H1 (cell line): ENCODE results near the gene B4GALT5. TPM values are rescaled to one million over a fixed set of nuclear protein-coding genes. Genes with fewer than 3 reads are reported as not detected.

ENCODE experiments used
- CTCF ChIA-PET: fragments of 300-600 bp; sonication (Branson Sonifier 250); formaldehyde crosslinking; loops from one replicate; lab custom pipeline; 2021; ENCODE audit not compliant: partially characterized antibody; lab: Charles Lee
- POLR2A ChIA-PET: fragments of 300-600 bp; sonication (Branson Sonifier 250); formaldehyde crosslinking; loops from one replicate; lab custom pipeline; 2021; ENCODE audit warnings: inconsistent platforms; ENCODE audit not compliant: partially characterized antibody; lab: Charles Lee
- DNase-seq, 2 experiments: peaks; one replicate each; pipeline versions ENCODE4 v3.0.0 to v3.0.0-alpha.2; 2010 to 2022; ENCODE audit warnings: low spot score in 2 of 2, low read depth in 1 of 2, mixed read lengths in 1 of 2
- FAIRE-seq: peaks from 2 replicates; lab custom pipeline; 2011; peaks lifted over from hg19 to GRCh38; lab: Jason Lieb, UNC
- H2AFZ ChIP-seq: 2 replicates; pipeline ENCODE4 v1.8.1; 2012; ENCODE audit warnings: low read length, inconsistent platforms
- H2AK5ac ChIP-seq: 2 replicates; pipeline ENCODE4 v1.6.1; 2013; ENCODE audit warnings: low read depth, low read length
- H2BK120ac ChIP-seq: replicated peaks from 2 replicates; pipeline ENCODE3; 2013; ENCODE audit warnings: low read depth, low read length, inconsistent platforms
- H2BK12ac ChIP-seq: 2 replicates; pipeline ENCODE4 v1.6.1; 2013; ENCODE audit warnings: low read depth, low read length
- H2BK15ac ChIP-seq: 2 replicates; pipeline ENCODE4 v1.6.1; 2013; ENCODE audit warnings: low read length
- H2BK20ac ChIP-seq: 2 replicates; pipeline ENCODE4 v1.6.1; 2013; ENCODE audit warnings: low read length
- H2BK5ac ChIP-seq: 2 replicates; pipeline ENCODE4 v1.6.1; 2013; ENCODE audit warnings: low read depth, low read length
- H3K14ac ChIP-seq: 2 replicates; pipeline ENCODE4 v1.6.1; 2013; ENCODE audit warnings: inconsistent platforms; ENCODE audit not compliant: insufficient read length
- H3K18ac ChIP-seq: 2 replicates; pipeline ENCODE4 v1.6.1; 2013; ENCODE audit warnings: low read length; ENCODE audit errors: extremely low read depth
- H3K23ac ChIP-seq: 2 replicates; pipeline ENCODE4 v1.6.1; 2013; ENCODE audit warnings: inconsistent platforms; ENCODE audit not compliant: insufficient read length
- H3K23me2 ChIP-seq: 2 replicates; pipeline ENCODE4 v1.6.1; 2013; ENCODE audit warnings: low read depth, low read length
- H3K27ac ChIP-seq: 2 replicates; pipeline ENCODE4 v1.6.1; 2011; ENCODE audit warnings: low read depth, low read length, inconsistent platforms
- H3K27me3 ChIP-seq, 4 experiments: replicated peaks in 1 of 4; 1 replicate in 1 of 4; 2 replicates in 3 of 4; pipeline versions ENCODE4 v1.6.1 to v1.8.1; 2011 to 2013; ENCODE audit warnings: low read length in 3 of 4, mild to moderate bottlenecking in 3 of 4, inconsistent platforms in 2 of 4, mixed read lengths in 2 of 4, moderate library complexity in 1 of 4; ENCODE audit not compliant: control insufficient read depth in 3 of 4, insufficient read depth in 3 of 4; ENCODE audit errors: extremely low read depth in 1 of 4
- H3K36me3 ChIP-seq, 4 experiments: 2 replicates each; pipeline versions ENCODE4 v1.6.1 to v1.8.1; 2011 to 2013; ENCODE audit warnings: mild to moderate bottlenecking in 4 of 4, low read length in 3 of 4, moderate library complexity in 2 of 4, control low read depth in 1 of 4, inconsistent platforms in 1 of 4; ENCODE audit not compliant: insufficient read depth in 4 of 4, control insufficient read depth in 2 of 4
- H3K4ac ChIP-seq: replicated peaks from 2 replicates; pipeline ENCODE3; 2013; ENCODE audit warnings: low read length, low read depth, mixed read lengths, inconsistent platforms; ENCODE audit not compliant: insufficient read length
- H3K4me1 ChIP-seq, 4 experiments: replicated peaks in 1 of 4; 1 replicate in 1 of 4; 2 replicates in 3 of 4; pipeline versions ENCODE4 v1.6.1 to v1.8.1; 2011 to 2013; ENCODE audit warnings: low read length in 3 of 4, inconsistent platforms in 2 of 4, mixed read lengths in 1 of 4; ENCODE audit not compliant: insufficient read depth in 4 of 4, control insufficient read depth in 3 of 4
- H3K4me2 ChIP-seq, 2 experiments: 2 replicates each; pipeline versions ENCODE4 v1.6.1 to v1.8.1; 2011 to 2013; ENCODE audit warnings: low read depth in 2 of 2, low read length in 2 of 2, control low read depth in 1 of 2, inconsistent platforms in 1 of 2, mild to moderate bottlenecking in 1 of 2; ENCODE audit not compliant: insufficient read depth in 1 of 2
- H3K4me3 ChIP-seq, 4 experiments: fragments of 200-600, 300-600 bp in 1 of 4; sonication (generic), shearing (Covaris generic), sonication (Bioruptor Twin) in 1 of 4; 2 replicates each; pipeline versions ENCODE4 v1.5.1 to v1.8.1; 2011 to 2016; ENCODE audit warnings: low read length in 4 of 4, low read depth in 3 of 4, control low read depth in 2 of 4, inconsistent platforms in 2 of 4, mild to moderate bottlenecking in 2 of 4, mixed read lengths in 1 of 4, moderate library complexity in 1 of 4; ENCODE audit not compliant: insufficient read depth in 2 of 4; ENCODE audit errors: extremely low read depth in 1 of 4
- H3K56ac ChIP-seq: replicated peaks from 2 replicates; pipeline ENCODE3; 2013; ENCODE audit warnings: low read depth, mild to moderate bottlenecking, mixed read lengths, low read length, inconsistent platforms; ENCODE audit not compliant: insufficient read length
- H3K79me1 ChIP-seq: 2 replicates; pipeline ENCODE4 v1.6.1; 2013; ENCODE audit warnings: low read depth, low read length, control low read depth
- H3K79me2 ChIP-seq, 2 experiments: 2 replicates each; pipeline versions ENCODE4 v1.6.1 to v1.8.1; 2012 to 2013; ENCODE audit warnings: low read length in 2 of 2, mild to moderate bottlenecking in 2 of 2, inconsistent platforms in 1 of 2; ENCODE audit not compliant: insufficient read depth in 2 of 2, control insufficient read depth in 1 of 2
- H3K9ac ChIP-seq, 4 experiments: replicated peaks in 1 of 4; 1 replicate in 1 of 4; 2 replicates in 3 of 4; pipeline versions ENCODE4 v1.6.1 to v1.8.1; 2011 to 2013; ENCODE audit warnings: low read depth in 3 of 4, low read length in 3 of 4, control low read depth in 2 of 4, mild to moderate bottlenecking in 2 of 4, moderate library complexity in 2 of 4, inconsistent platforms in 1 of 4; ENCODE audit errors: extremely low read depth in 1 of 4
- H3K9me3 ChIP-seq, 2 experiments: 2 replicates each; pipeline versions ENCODE4 v1.6.1 to v1.8.1; 2012 to 2013; ENCODE audit warnings: mild to moderate bottlenecking in 2 of 2, moderate library complexity in 2 of 2, control low read depth in 1 of 2, inconsistent platforms in 1 of 2, low read depth in 1 of 2, low read length in 1 of 2, mixed read lengths in 1 of 2; ENCODE audit not compliant: insufficient read depth in 2 of 2
- H4K20me1 ChIP-seq, 2 experiments: replicated peaks in 1 of 2; 2 replicates each; pipeline versions ENCODE3 to v1.8.1; 2011 to 2013; ENCODE audit warnings: inconsistent platforms in 2 of 2, low read length in 2 of 2, mild to moderate bottlenecking in 1 of 2; ENCODE audit not compliant: insufficient read depth in 2 of 2, control insufficient read depth in 1 of 2
- H4K5ac ChIP-seq: 2 replicates; pipeline ENCODE4 v1.6.1; 2013; ENCODE audit warnings: low read length, low read depth, mixed read lengths, inconsistent platforms; ENCODE audit not compliant: insufficient read length
- H4K8ac ChIP-seq: 2 replicates; pipeline ENCODE4 v1.8.0; 2013; ENCODE audit warnings: mild to moderate bottlenecking, moderate library complexity, low read length, inconsistent platforms; ENCODE audit not compliant: insufficient read depth; ENCODE audit errors: extremely low read depth
- H4K91ac ChIP-seq: replicated peaks from 2 replicates; pipeline ENCODE3; 2013; ENCODE audit warnings: low read length, mixed read lengths, inconsistent platforms; ENCODE audit not compliant: insufficient read length
- CHD1 ChIP-seq: IDR thresholded peaks from 2 replicates; pipeline ENCODE4 v1.6.1; 2012; ENCODE audit warnings: low read depth, low read length, improper control_type of control experiment
- EZH2 ChIP-seq: fragments of 200-600 bp; sonication (generic); IDR thresholded peaks from 2 replicates; pipeline ENCODE4 v1.7.1; 2012; ENCODE audit warnings: low read depth, mild to moderate bottlenecking, moderate library complexity, low read length, inconsistent platforms; ENCODE audit not compliant: severe bottlenecking
- GABPA ChIP-seq: IDR thresholded peaks from 2 replicates; pipeline ENCODE4 v1.6.1; 2011; ENCODE audit warnings: mild to moderate bottlenecking, low read length, moderate library complexity, borderline replicate concordance; ENCODE audit not compliant: insufficient read depth
- GTF2F1 ChIP-seq: IDR thresholded peaks from 2 replicates; pipeline ENCODE4 v1.6.1; 2012; ENCODE audit warnings: low read depth, low read length, improper control_type of control experiment, borderline replicate concordance
- HDAC2 ChIP-seq, 2 experiments: fragments of 300-600 bp in 1 of 2; sonication (generic) in 1 of 2; IDR thresholded peaks; 2 replicates each; pipeline ENCODE4 v1.6.1; 2011 to 2012; ENCODE audit warnings: low read depth in 2 of 2, low read length in 2 of 2, mild to moderate bottlenecking in 2 of 2, moderate library complexity in 2 of 2, borderline replicate concordance in 1 of 2, inconsistent platforms in 1 of 2
- HDAC6 ChIP-seq: IDR thresholded peaks from one replicate; pipeline ENCODE4 v1.7.1; 2012; ENCODE audit warnings: low read depth, mild to moderate bottlenecking, inconsistent platforms, low read length, moderate library complexity
- KDM5A ChIP-seq: fragments of 200-600 bp; IDR thresholded peaks from 2 replicates; pipeline ENCODE4 v1.7.1; 2012; ENCODE audit warnings: mild to moderate bottlenecking, low read length, inconsistent platforms, mixed read lengths
- RBBP5 ChIP-seq: IDR thresholded peaks from 2 replicates; pipeline ENCODE4 v1.7.1; 2012; ENCODE audit warnings: low read depth, mild to moderate bottlenecking, inconsistent platforms, low read length, moderate library complexity, borderline replicate concordance
- RFX5 ChIP-seq: IDR thresholded peaks from 2 replicates; pipeline ENCODE4 v1.6.1; 2011; ENCODE audit warnings: low read depth, low read length, improper control_type of control experiment, borderline replicate concordance
- SAP30 ChIP-seq: fragments of 300-600 bp; sonication (generic); IDR thresholded peaks from 2 replicates; pipeline ENCODE4 v1.7.1; 2012; ENCODE audit warnings: low read length, moderate library complexity, mild to moderate bottlenecking, inconsistent platforms; ENCODE audit not compliant: insufficient read depth, insufficient replicate concordance
- SP4 ChIP-seq: IDR thresholded peaks from 2 replicates; pipeline ENCODE4 v1.6.1; 2012; ENCODE audit warnings: low read length, inconsistent platforms
- USF2 ChIP-seq: IDR thresholded peaks from 2 replicates; pipeline ENCODE4 v1.6.1; 2011; ENCODE audit warnings: low read length, improper control_type of control experiment
- YY1 ChIP-seq: IDR thresholded peaks from 2 replicates; pipeline ENCODE4 v1.6.1; 2011; ENCODE audit warnings: low read depth, mild to moderate bottlenecking, low read length
- WGBS, 2 experiments: shearing (Covaris generic) in 1 of 2; methylation state at CpG; one replicate each; pipeline versions ENCODE4 v1.1.6 to v1.1.7; 2013 to 2015; ENCODE audit warnings: low lambda C conversion rate in 2 of 2, mixed read lengths in 2 of 2, inconsistent platforms in 1 of 2, low coverage in 1 of 2, missing lambda C conversion rate in 1 of 2; ENCODE audit not compliant: insufficient replicate concordance in 2 of 2, insufficient coverage in 1 of 2, insufficient read length in 1 of 2; ENCODE audit errors: extremely low coverage in 1 of 2, missing lambda C conversion rate in 1 of 2; 5-methylcytosine and 5-hydroxymethylcytosine counted together
- polyA plus RNA-seq, 7 experiments: library from polyadenylated mRNA; depleted of rRNA in 3 of 7; stranded (reverse) in 5 of 7; unstranded in 2 of 7; fragments of >200 nt in 5 of 7; fragments of 200-250 nt in 2 of 7; gene quantifications; 1 replicate in 5 of 7; 2 replicates in 1 of 7; 4 replicates in 1 of 7; pipeline versions ENCODE4 v1.2.1 to v1.2.3, GENCODE V29; 2011 to 2013; ENCODE audit warnings: missing spikeins in 2 of 7, mixed read lengths in 2 of 7
- total RNA-seq: library from RNA; stranded (reverse); fragmentation: NEBNext Ultra II Directional; extraction: Animal tissue kit (Norgen Biotek cat#: 25700); gene quantifications from 2 replicates; pipeline ENCODE4 v1.2.1, GENCODE V29; 2021

Gene B4GALT5
- total and polyA plus RNA-seq, 2 of the 8 experiments (the other 6 are each of a cell fraction or from before 2014, with no cell fraction given), result 46.5 to 75.4 TPM

- Histone ChIP-seq H3K56ac (no peak overlapping the region), H3K18ac (no peak overlapping the region), H4K91ac (no peak overlapping the region), H2BK5ac (no peak overlapping the region), H3K23me2 (no peaks in the 10 kb centered on the region; the same call in 1 of the 2 replicates), H2BK15ac (no peak overlapping the region), H4K8ac (no peak overlapping the region), H3K27me3 (no peaks in the 10 kb centered on the region; a peak in 1 of 7 replicates), H4K20me1 (no peaks in the 10 kb centered on the region), H3K36me3 (no peaks in the 10 kb centered on the region), H3K9ac (no peak overlapping the region), H3K4ac (no peak overlapping the region), H2BK12ac (no peak overlapping the region), H2BK120ac (no peak overlapping the region), H3K14ac (no peak overlapping the region), H3K4me3 (no peak overlapping the region), H3K79me1 (no peaks in the 10 kb centered on the region), H2AK5ac (no peak overlapping the region), H3K23ac (no peak overlapping the region), H2AFZ (no peak overlapping the region), H3K27ac (no peak overlapping the region), H3K4me2 (no peak overlapping the region), H4K5ac (no peak overlapping the region), H3K79me2 (no peaks in the 10 kb centered on the region), H3K4me1 (peaks cover 0 to 3% (median under 1%) of the 10 kb centered on the region in 4 experiments; a peak in 3 of 7 replicates), H3K9me3 (no peaks in the 10 kb centered on the region), H2BK20ac (no peak overlapping the region)
- DNase-seq (no peak), FAIRE-seq (no peak)
- POLR2A ChIA-PET, result no interaction called here
- CTCF ChIA-PET, result interaction anchor here (1.5 kb wide), 1 partner anchor 122 kb away, joined by 4 read pairs; no protein-coding TSS in a partner anchor
- WGBS, 2 experiments, result 92% methylated on average over 3 of the region's 3 CpGs; no CpG with 5 or more reads in 1 of the 2 experiments
- TF ChIP-seq YY1, result no peak
- no peak for TF ChIP-seq GTF2F1
- TF ChIP-seq EZH2, result no peak
- TF ChIP-seq GABPA, result no peak
- no peak for TF ChIP-seq RBBP5
- no peak for TF ChIP-seq RFX5
- TF ChIP-seq HDAC2 (IDR thresholded peaks at IDR 0.05; ENCODE audit: borderline replicate concordance in 1 of 2, low read depth in 2 of 2, low read length in 2 of 2), result no peak
- no peak for TF ChIP-seq CHD1
- no peak for TF ChIP-seq SAP30
- TF ChIP-seq HDAC6, result no peak
- TF ChIP-seq KDM5A, result no peak
- TF ChIP-seq USF2, result no peak
- TF ChIP-seq SP4, result no peak
Observed at GRCh38 chr20:49729780-49730179, 16.1 kb upstream of the B4GALT5 start.
